ENCODE measurements around the gene OSTF1.

GRCh38 chr9:75090579-75090978, 2.3 kb downstream of the OSTF1 start:
- TF ChIP-seq, protein P1, sequence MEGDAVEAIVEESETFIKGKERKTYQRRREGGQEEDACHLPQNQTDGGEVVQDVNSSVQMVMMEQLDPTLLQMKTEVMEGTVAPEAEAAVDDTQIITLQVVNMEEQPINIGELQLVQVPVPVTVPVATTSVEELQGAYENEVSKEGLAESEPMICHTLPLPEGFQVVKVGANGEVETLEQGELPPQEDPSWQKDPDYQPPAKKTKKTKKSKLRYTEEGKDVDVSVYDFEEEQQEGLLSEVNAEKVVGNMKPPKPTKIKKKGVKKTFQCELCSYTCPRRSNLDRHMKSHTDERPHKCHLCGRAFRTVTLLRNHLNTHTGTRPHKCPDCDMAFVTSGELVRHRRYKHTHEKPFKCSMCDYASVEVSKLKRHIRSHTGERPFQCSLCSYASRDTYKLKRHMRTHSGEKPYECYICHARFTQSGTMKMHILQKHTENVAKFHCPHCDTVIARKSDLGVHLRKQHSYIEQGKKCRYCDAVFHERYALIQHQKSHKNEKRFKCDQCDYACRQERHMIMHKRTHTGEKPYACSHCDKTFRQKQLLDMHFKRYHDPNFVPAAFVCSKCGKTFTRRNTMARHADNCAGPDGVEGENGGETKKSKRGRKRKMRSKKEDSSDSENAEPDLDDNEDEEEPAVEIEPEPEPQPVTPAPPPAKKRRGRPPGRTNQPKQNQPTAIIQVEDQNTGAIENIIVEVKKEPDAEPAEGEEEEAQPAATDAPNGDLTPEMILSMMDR (IDR thresholded peaks at IDR 0.05; ENCODE audit: insufficient read depth, low read length, poor library complexity, severe bottlenecking), result no peak
- no peak for TF ChIP-seq EZH2phosphoT487 (conservative IDR thresholded peaks at IDR 0.05; ENCODE audit: low read length)
